NCI-H526 treated with DMSO at 0.1 percent for 48 hours (cell line): ENCODE data around the gene ORC6.

Source experiments
- DNase-seq: peaks from one replicate; lab custom pipeline; 2025; lab: John Stamatoyannopoulos, UW

The ORC6 gene

DNA sequence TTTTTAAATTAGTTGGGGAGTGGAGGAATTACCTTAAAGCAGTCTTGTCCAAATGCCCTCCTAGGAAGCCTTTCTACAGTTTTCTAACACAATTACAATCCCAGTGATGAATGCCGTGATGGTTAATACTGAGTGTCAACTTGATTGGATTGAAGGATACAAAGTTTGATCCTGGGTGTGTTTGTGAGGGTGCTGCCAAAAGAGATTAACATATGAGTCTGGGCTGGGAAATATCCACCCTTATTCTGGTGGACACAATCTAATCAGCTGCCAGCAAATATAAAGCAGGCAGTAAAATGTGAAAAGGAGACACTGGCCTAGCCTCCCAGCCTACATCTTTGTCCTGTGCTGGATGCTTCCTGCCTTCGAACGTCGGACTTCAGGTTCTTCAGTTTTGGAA is 12.2 kb downstream of the ORC6 start:
- no peak for DNase-seq

DNA sequence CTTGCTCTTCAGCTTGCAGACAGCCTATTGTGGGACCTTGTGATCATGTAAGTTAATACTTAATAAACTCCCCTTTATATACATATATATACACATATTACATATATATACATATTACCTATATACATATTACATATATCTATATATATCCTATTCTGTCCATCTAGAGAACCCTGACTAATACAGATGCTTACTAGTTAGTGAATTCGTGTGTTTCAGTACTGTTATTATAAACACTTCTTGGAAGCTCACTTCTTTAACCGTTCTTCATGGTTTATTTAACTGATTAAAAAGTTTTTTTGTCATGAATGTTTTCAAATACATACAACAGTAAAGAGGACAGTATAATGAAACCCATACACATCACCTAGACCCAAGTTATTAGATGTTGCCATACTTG is 12.6 kb downstream of the ORC6 start:
- no peak for DNase-seq

- no peak for DNase-seq
Measured at GRCh38 chr16:46706642-46707041, 17.2 kb downstream of the ORC6 start.

- DNase-seq = no peak
Measured at GRCh38 chr16:46709469-46710005, 20.1 kb downstream of the ORC6 start.

DNA sequence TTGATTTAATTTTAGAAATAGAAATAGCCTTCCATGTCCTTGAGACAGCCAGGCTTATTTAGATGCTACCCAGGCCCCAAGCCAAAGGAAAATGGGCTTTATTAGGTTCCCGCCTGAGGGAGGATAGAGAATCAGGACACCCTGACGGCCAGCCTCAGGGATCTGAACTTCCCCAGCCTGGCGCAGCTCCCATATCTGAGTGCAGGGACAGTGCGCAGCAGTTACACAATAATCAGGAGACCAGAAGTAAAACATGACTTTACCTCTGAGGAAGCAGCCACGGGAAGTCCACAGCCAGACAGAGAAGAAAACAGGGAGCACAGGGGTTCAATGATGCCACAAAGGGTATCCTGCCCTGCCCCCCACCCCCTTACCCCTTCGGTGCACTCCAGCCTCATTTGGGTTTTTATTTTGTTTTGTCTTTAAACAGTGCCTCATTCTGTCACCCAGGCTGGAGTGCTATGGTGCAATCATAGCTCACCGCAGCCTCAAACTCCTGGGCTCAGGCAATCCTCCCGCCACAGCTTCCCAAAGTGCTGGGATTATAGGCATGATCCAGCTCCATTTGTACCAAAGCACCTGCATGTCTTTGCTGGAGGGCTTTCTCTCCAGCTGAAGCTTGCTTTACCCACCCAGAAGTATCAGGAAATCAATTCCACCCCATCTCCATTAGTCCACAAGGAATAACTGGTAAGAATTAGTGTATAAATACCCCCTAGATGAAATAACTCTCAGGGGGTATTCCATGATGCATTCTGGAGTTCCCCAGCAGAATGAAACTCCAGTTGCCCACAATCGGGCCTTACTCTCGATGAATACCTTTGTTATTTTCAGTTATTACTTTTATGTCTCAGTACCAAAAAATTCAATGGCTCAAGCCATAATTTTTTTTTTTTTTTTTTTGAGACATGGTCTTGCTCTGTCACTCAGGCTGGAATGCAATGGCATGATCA is 21.9 kb downstream of the ORC6 start:
- DNase-seq = no peak

DNA sequence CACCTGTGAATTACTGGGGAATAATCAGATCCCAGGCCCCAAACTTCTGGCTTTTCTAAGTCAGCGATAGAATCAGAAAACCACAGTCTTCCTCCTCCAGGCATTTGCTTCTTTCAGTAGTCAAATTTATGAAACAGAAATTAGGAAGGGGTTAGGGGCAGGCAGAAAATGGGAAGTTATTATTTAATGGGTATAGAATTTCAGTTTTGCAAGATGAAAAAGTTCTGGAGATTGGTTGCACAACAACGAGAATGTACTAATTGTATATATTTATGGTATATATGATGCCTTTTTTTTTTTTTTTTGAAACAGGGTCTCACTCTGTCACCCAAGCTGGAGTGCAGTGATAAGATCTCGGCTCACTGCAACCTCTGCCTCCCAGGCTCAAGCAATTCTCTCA is 23.5 kb downstream of the ORC6 start:
- no peak for DNase-seq

DNA sequence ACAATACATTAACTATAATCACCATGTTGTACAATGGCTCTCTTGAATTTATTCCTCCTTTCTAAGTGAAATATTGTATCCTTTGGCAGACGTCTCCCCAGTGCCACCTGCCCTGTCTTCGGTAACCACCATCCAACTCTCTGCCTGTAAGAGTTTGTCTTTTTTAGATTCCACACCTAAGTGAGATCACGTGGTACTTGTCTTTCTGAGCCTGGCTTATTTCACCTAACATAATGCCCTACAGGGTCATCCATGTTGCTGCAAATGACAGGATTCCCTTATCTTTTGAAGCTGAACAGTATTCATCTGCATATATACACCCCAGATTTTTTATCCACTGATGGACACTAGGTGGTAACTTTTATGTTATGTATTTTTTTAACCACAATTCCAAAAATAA is 24.2 kb downstream of the ORC6 start:
- DNase-seq = no peak

GRCh38 chr16:46714797-46715591 is 25.5 kb downstream of the ORC6 start:
- no peak for DNase-seq

GRCh38 chr16:46715769-46716305 is 26.4 kb downstream of the ORC6 start:
- DNase-seq = no peak

GRCh38 chr16:46717692-46718091 is 28.2 kb downstream of the ORC6 start:
- DNase-seq = no peak

DNA sequence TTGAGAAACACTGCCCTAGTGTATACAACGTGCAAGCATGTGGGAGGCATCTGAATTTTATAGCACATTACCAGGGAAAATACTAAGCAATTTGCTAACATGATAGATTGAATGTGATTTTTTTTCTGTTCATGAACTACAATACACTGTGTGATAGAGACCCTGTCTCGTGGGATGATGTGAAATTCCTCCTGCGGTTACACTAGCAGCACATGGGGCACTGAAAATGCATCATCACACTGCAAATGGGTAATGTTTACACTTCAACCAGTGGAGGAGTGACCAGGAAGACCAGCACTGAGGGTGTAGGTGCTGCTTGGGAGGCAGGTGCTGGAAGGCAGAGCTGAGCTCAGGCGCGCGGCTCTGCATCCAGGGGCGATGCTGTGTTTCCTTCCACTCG is 28.8 kb downstream of the ORC6 start:
- DNase-seq = no peak

DNA sequence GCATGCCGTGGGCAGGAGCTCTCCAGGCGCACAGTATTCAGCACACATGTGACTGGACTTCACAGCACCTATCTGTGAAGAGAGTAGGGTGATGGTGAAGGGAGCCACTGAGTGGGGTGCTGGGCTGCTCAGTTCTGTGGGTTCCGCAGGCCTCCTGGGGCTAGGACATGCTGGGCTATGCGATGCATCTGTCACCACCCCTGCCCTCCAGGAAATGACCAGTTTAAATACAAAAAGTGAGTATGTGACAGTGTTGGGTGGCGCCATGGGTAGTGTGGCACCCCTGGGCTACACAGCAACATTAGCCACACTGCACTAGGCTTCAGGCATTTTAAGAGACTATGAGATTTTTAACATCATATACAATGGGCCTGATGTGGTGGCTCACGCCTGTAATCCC is 30.1 kb downstream of the ORC6 start:
- DNase-seq = no peak

- no peak for DNase-seq
Measured at GRCh38 chr16:46720619-46721018, 31.2 kb downstream of the ORC6 start.

DNA sequence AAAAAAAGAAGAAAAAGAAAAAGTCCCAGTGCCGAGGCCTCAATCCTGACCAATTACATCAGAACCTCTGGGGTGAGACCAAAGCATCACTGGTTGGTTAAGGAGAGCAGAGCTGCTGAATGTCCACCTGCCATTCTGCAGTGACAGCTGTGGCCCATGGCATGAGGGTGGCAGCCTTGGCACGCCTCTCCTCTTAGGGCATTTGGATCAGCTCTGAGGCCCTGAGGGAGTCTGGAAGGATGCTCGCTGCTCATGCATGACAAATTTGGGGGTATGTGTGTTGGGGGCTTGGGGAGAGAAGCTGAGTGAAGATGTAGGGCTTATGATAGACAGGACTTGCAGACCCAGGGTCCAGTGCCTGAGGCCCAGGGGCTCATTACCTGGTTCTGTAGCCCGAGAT is 32.4 kb downstream of the ORC6 start:
- no peak for DNase-seq

- no peak for DNase-seq
Measured at GRCh38 chr16:46727184-46727583, 37.7 kb downstream of the ORC6 start.

DNA sequence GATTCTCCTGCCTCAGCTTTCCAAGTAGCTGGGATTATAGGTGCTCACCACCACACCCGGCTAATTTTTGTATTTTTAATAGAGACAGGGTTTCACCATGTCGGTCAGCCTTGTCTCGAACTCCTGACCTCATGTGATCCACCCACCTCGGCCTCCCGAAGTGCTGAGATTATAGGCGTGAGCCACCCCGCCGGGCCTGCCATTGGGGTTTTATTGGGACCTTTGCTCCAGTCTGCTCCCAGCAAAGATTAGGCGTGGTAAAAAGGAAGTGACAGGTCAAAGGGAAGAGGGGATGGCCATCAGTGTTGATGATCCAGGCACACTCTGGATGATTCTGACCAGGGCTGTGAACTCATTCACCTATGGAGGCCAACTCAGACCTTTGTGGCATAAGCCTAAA is 38.2 kb downstream of the ORC6 start:
- DNase-seq = no peak

- DNase-seq = no peak
Measured at GRCh38 chr16:46728806-46729205, 39.3 kb downstream of the ORC6 start.

DNA sequence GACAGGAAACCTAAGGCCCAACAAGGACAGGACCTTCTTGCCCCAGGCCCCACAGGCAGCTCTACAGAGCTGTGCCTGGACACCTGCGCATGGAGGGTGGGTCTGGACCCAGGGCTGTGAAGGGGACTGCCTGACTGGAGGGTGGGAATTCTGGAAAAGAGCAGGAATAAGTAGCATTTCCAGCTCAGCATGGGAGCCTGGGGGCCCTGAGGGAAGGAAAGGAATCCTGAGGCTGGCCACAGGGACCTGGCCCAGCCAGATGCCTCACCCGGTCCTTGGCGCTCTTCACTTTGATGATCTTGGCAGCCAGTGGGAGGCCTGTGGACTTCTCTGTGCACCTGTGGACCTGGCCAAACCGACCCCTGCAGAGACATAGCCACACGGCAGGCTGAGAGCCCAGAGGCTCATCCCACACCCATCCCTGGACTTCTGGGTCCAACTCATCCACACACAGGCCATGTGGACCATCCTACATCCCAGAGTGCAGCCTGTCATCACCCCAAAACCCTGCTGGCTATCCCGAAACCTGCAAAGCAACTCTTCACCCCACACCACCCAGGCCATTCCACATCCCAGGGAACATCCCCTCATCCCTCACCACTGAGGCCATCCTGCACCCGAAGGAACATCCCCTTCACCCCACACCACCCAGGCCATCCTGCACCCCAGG is 40.0 kb downstream of the ORC6 start:
- no peak for DNase-seq

- DNase-seq = no peak
Measured at GRCh38 chr16:46730126-46730525, 40.7 kb downstream of the ORC6 start.

GRCh38 chr16:46730801-46731690 is 41.6 kb downstream of the ORC6 start:
- no peak for DNase-seq
